GM08714 (cell line): ENCODE data around the gene CDHR5.
"Not testable (repeated sequence)": the region's sequence is repeated elsewhere in the genome, so short reads cannot be mapped to it uniquely, and the experiment has no call there.

Experiments
- H3K4me3 ChIP-seq: fragments of 200-500 bp; sonication (Bioruptor generic); 2 replicates; pipeline ENCODE4 v1.5.1; 2014; ENCODE audit warnings: mild to moderate bottlenecking, low read length, inconsistent platforms
- ZNF274 ChIP-seq: IDR thresholded peaks from 2 replicates; pipeline ENCODE4 v1.6.1; 2012; ENCODE audit warnings: mild to moderate bottlenecking, low read depth, low read length

Gene CDHR5

GRCh38 chr11:624705-625635 lies at the start of gene CDHR5:
CDHR5 (minus strand) TSS chr11:624955; CDS start chr11:624902, 53 bp downstream.
- H3K4me3 ChIP-seq: no peak within 1 kb of the TSS
- TF ChIP-seq ZNF274: no peak

GRCh38 chr11:674406-674805 lies 49.7 kb upstream of the CDHR5 start:
- H3K4me3 ChIP-seq: no peak overlapping the region
- no peak for TF ChIP-seq ZNF274

GRCh38 chr11:673866-674265 lies 49.1 kb upstream of the CDHR5 start:
- no peak for TF ChIP-seq ZNF274
- H3K4me3 ChIP-seq: no peak overlapping the region

GRCh38 chr11:665704-666281 lies 41.0 kb upstream of the CDHR5 start:
- no peak for TF ChIP-seq ZNF274
- H3K4me3 ChIP-seq: no peak overlapping the region

GRCh38 chr11:665062-665703 lies 40.4 kb upstream of the CDHR5 start:
- H3K4me3 ChIP-seq: no peak overlapping the region
- TF ChIP-seq ZNF274: no peak

GRCh38 chr11:662689-663274 lies 38.0 kb upstream of the CDHR5 start:
- no peak overlapping the region for H3K4me3 ChIP-seq
- no peak for TF ChIP-seq ZNF274

GRCh38 chr11:660681-661444 lies 36.1 kb upstream of the CDHR5 start:
- TF ChIP-seq ZNF274: no peak
- H3K4me3 ChIP-seq: no peak overlapping the region

- no peak overlapping the region for H3K4me3 ChIP-seq
- no peak for TF ChIP-seq ZNF274
Measured at GRCh38 chr11:660281-660680, 35.5 kb upstream of the CDHR5 start.

- no peak for TF ChIP-seq ZNF274
- no peak overlapping the region for H3K4me3 ChIP-seq
Measured at GRCh38 chr11:659532-660085, 34.9 kb upstream of the CDHR5 start.

- TF ChIP-seq ZNF274: no peak
- no peak overlapping the region for H3K4me3 ChIP-seq
Measured at GRCh38 chr11:657691-658126, 33.0 kb upstream of the CDHR5 start.

- no peak overlapping the region for H3K4me3 ChIP-seq
- TF ChIP-seq ZNF274: no peak
Measured at GRCh38 chr11:656866-657265, 32.1 kb upstream of the CDHR5 start.

GRCh38 chr11:656426-656825 lies 31.7 kb upstream of the CDHR5 start:
- TF ChIP-seq ZNF274: no peak
- no peak overlapping the region for H3K4me3 ChIP-seq

GRCh38 chr11:655036-655726 lies 30.4 kb upstream of the CDHR5 start:
- no peak overlapping the region for H3K4me3 ChIP-seq
- TF ChIP-seq ZNF274: no peak

- H3K4me3 ChIP-seq: not testable (repeated sequence)
Measured at GRCh38 chr11:654444-654843, 29.7 kb upstream of the CDHR5 start.
